Upper lobe of left lung (tissue), 6 donors: ENCODE results near the gene CSTF1. TPM values are rescaled to one million over a fixed set of nuclear protein-coding genes. Genes with fewer than 3 reads are reported as not detected.

ENCODE experiments used
- ATAC-seq, 2 donors: fragments of 200-7000 bp; cut with Tn5 transposase; one replicate each; pipeline ENCODE4 v1.9.1; 2022; ENCODE audit warnings: mild to moderate bottlenecking in 2 of 2, moderate library complexity in 2 of 2; ENCODE audit not compliant: low FRiP score in 2 of 2
- DNase-seq, 2 donors: peaks; one replicate each; pipeline ENCODE4 v3.0.0-alpha.2; 2019 to 2020
- H3K27ac ChIP-seq, 4 donors: fragments of 200-600 bp; sonication (generic); one replicate each; pipeline ENCODE4 v1.5.1; 2016 to 2019
- H3K27me3 ChIP-seq, 4 donors: fragments of 200-600 bp; sonication (generic); one replicate each; pipeline ENCODE4 v1.5.1; 2017 to 2019
- H3K36me3 ChIP-seq, 4 donors: fragments of 200-600 bp; sonication (generic); one replicate each; pipeline ENCODE4 v1.5.1; 2016 to 2019
- H3K4me1 ChIP-seq, 4 donors: fragments of 200-600 bp; sonication (generic); one replicate each; pipeline ENCODE4 v1.5.1; 2018 to 2019
- H3K4me3 ChIP-seq, 4 donors: fragments of 200-600 bp; sonication (generic); one replicate each; pipeline ENCODE4 v1.5.1; 2017 to 2019; ENCODE audit warnings: mild to moderate bottlenecking in 2 of 4, moderate library complexity in 1 of 4
- H3K9me3 ChIP-seq, 4 donors: fragments of 200-600 bp; sonication (generic); one replicate each; pipeline ENCODE4 v1.5.1; 2018 to 2019
- CTCF ChIP-seq, 6 experiments: fragments of 450-650 bp in 4 of 6; fragments of 200-600 bp in 2 of 6; sonication (generic) in 2 of 6; IDR thresholded peaks; one replicate each; pipeline ENCODE4 v1.5.1; 2016 to 2019; ENCODE audit warnings: antibody characterized with exemption in 6 of 6
- EP300 ChIP-seq, 4 donors: sonication (generic); formaldehyde crosslinking; IDR thresholded peaks; one replicate each; pipeline ENCODE4 v1.5.1; 2017; ENCODE audit warnings: antibody characterized with exemption in 4 of 4, control low read depth in 2 of 4
- POLR2A ChIP-seq, 4 donors: fragments of 450-650 bp; IDR thresholded peaks; one replicate each; pipeline ENCODE4 v1.5.1; 2016 to 2017; ENCODE audit warnings: antibody characterized with exemption in 4 of 4, mild to moderate bottlenecking in 2 of 4
- POLR2AphosphoS5 ChIP-seq, 2 donors: sonication (generic); formaldehyde crosslinking; IDR thresholded peaks; one replicate each; pipeline ENCODE4 v1.5.1; 2017; ENCODE audit warnings: antibody characterized with exemption in 2 of 2
- WGBS, 2 donors: methylation state at CpG; one replicate each; pipeline ENCODE4 v1.1.5; 2017 to 2018; 5-methylcytosine and 5-hydroxymethylcytosine counted together
- total RNA-seq, 6 donors: library from RNA; depleted of rRNA in 4 of 6; stranded (reverse); fragments of >200 nt in 4 of 6; gene quantifications; one replicate each; pipeline versions ENCODE4 v1.1.0 to v1.2.1, GENCODE V29; 2016 to 2021
- donor health status: DM: no; HTN: no; CAD: no; lungs with moderate emphysema.
- donor health status: DM: no; HTN: yes; CAD: no; lungs with severe emphysema.

CSTF1 gene
- total RNA-seq, 6 donors from 2014 or later, result 3.3 to 30.5 (median 22.5) TPM

- TF ChIP-seq CTCF (IDR thresholded peaks at IDR 0.05), result no peak
- TF ChIP-seq EP300 (IDR thresholded peaks at IDR 0.05), result no peak
- no peak for TF ChIP-seq POLR2AphosphoS5 (IDR thresholded peaks at IDR 0.05)
- no peak for TF ChIP-seq POLR2A (IDR thresholded peaks at IDR 0.05)
- ATAC-seq (no peak), DNase-seq (no peak)
- H3K27ac ChIP-seq, result peak overlapping the region in 3 of 4 donors; percentile 38 to 64 (median 57)
- H3K36me3 ChIP-seq, result no peaks in the 10 kb centered on the region
- H3K4me1 ChIP-seq, result peaks cover 25 to 57% (median 37%) of the 10 kb centered on the region in 4 donors
- no peak overlapping the region for H3K4me3 ChIP-seq
- WGBS, 2 donors, result 95 to 100% methylated on average over 1 of the region's 1 CpG
- no peaks in the 10 kb centered on the region for H3K9me3 ChIP-seq
- no peaks in the 10 kb centered on the region for H3K27me3 ChIP-seq
Observed at GRCh38 chr20:56423211-56423610, 30.8 kb downstream of the CSTF1 start.

- WGBS, 2 donors, result 60% methylated on average over 1 of the region's 1 CpG
- TF ChIP-seq EP300 (IDR thresholded peaks at IDR 0.05) (no peak), POLR2A (IDR thresholded peaks at IDR 0.05) (no peak), CTCF (IDR thresholded peaks at IDR 0.05) (no peak), POLR2AphosphoS5 (IDR thresholded peaks at IDR 0.05) (no peak)
- DNase-seq, result no peak
- no peak for ATAC-seq
- Histone ChIP-seq H3K27me3 (no peaks in the 10 kb centered on the region), H3K36me3 (no peaks in the 10 kb centered on the region), H3K9me3 (no peaks in the 10 kb centered on the region), H3K4me1 (peaks cover 31 to 57% (median 42%) of the 10 kb centered on the region in 4 donors), H3K4me3 (no peak overlapping the region), H3K27ac (peak overlapping the region in 2 of 4 donors; percentile 38 to 64)
Observed at GRCh38 chr20:56423886-56424285, 31.4 kb downstream of the CSTF1 start.

DNA sequence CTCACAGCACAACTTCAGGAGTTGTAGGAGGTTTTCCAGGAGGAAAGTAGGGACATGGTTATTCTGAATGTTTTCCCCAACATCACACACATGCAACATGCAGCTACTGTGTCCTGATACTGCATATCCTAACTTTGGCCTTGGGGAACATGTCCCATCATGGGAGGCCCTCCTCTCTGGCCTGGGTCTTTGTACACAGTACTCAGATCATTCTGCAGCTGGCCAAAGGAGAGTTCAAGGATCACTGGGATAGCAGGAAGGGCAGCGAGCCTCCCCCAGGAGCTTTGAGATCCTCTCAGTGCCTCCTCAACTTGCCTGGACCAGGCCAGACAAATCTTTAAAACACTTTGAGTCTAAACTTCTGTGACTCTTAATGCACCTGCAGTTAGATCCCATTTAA is 32.5 kb downstream of the CSTF1 start:
- 100% methylated on average over 1 of the region's 1 CpG; no CpG with 5 or more reads in 1 of the 2 donors for WGBS, 2 donors
- no peaks in the 10 kb centered on the region for H3K36me3 ChIP-seq
- H3K4me3 ChIP-seq, result no peak overlapping the region
- H3K9me3 ChIP-seq, result no peaks in the 10 kb centered on the region
- TF ChIP-seq POLR2A (IDR thresholded peaks at IDR 0.05) (no peak), EP300 (IDR thresholded peaks at IDR 0.05) (no peak), POLR2AphosphoS5 (IDR thresholded peaks at IDR 0.05) (no peak), CTCF (IDR thresholded peaks at IDR 0.05) (no peak)
- H3K4me1 ChIP-seq, result peaks cover 33 to 56% (median 40%) of the 10 kb centered on the region in 4 donors
- H3K27me3 ChIP-seq, result no peaks in the 10 kb centered on the region
- DNase-seq (peak in 1 of 2 donors; percentile 9), ATAC-seq (no peak)
- peak overlapping the region in 1 of 4 donors; percentile 9 for H3K27ac ChIP-seq

DNA sequence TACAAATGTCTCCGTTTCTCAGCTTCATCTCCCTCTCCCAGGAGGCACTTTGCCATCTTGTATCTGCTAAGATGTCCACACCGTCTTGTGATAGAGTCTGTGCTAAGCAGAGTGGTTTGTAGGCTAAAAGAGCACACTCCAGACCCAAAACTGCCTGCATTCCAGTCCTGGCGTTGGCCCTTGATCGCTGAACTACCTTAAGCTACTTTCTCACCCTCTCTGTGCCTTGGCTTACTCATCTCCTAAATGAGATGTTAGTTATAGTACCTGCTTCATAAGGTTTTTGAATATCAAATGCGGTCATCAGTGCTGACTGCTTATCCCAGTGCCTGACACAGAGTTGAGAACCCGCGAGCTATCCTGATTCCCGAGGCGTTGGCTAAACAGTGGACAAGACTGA is 33.6 kb downstream of the CSTF1 start:
- TF ChIP-seq POLR2AphosphoS5 (IDR thresholded peaks at IDR 0.05) (no peak), EP300 (IDR thresholded peaks at IDR 0.05) (no peak), CTCF (IDR thresholded peaks at IDR 0.05) (no peak)
- Histone ChIP-seq H3K27me3 (no peaks in the 10 kb centered on the region), H3K9me3 (no peaks in the 10 kb centered on the region), H3K27ac (peak overlapping the region in 3 of 4 donors; percentile 4 to 54 (median 21)), H3K4me3 (no peak overlapping the region), H3K4me1 (peaks cover 36 to 56% (median 45%) of the 10 kb centered on the region in 4 donors), H3K36me3 (no peaks in the 10 kb centered on the region)
- WGBS, 2 donors, result 86 to 90% methylated on average over 9 of the region's 9 CpGs
- ATAC-seq (no peak), DNase-seq (peak in 1 of 2 donors; percentile 1)

DNA sequence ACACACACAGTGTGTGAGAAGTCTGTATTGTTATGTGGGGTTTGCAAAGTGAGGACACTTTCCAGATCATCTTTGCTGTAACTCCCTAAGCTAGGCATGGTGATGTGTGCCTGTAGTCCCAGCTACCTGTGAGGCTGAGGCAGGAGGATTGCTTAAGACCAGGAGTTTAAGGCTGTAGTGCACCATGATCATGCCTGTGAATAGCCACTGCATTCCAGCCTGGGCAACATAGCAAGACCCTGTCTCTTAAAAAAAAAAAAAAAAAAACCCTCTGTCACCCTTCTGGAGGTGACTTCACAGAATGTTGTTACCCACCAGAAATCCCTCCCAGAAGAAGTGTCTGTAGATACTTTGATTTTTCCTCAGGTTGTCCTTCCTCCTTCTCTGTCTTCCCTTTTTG is 34.5 kb downstream of the CSTF1 start:
- H3K36me3 ChIP-seq, result no peaks in the 10 kb centered on the region
- no peak for ATAC-seq
- no peaks in the 10 kb centered on the region for H3K9me3 ChIP-seq
- no peak overlapping the region for H3K4me3 ChIP-seq
- peak overlapping the region in 2 of 4 donors; percentile 15 to 54 for H3K27ac ChIP-seq
- no peak for DNase-seq
- H3K4me1 ChIP-seq, result peaks cover 33 to 52% (median 38%) of the 10 kb centered on the region in 4 donors
- no peak for TF ChIP-seq POLR2A (IDR thresholded peaks at IDR 0.05)
- no peak for TF ChIP-seq EP300 (IDR thresholded peaks at IDR 0.05)
- TF ChIP-seq CTCF (IDR thresholded peaks at IDR 0.05), result no peak
- TF ChIP-seq POLR2AphosphoS5 (IDR thresholded peaks at IDR 0.05), result no peak
- no peaks in the 10 kb centered on the region for H3K27me3 ChIP-seq
